Neural progenitor cell (in vitro differentiated cells): Measurements from ENCODE around the gene SLC26A4. TPM values are rescaled to one million over a fixed set of nuclear protein-coding genes. Genes with fewer than 3 reads are reported as not detected.

Experiments
- DNase-seq: peaks from one replicate; pipeline ENCODE4 v3.0.0-alpha.2; 2016; ENCODE audit warnings: low spot score
- H2AFZ ChIP-seq: fragments of 200-600 bp; sonication (generic); replicated peaks from 2 replicates; pipeline ENCODE4 v1.6.1; 2016; ENCODE audit warnings: antibody characterized with exemption
- H3F3A ChIP-seq: fragments of 200-600 bp; sonication (generic); 2 replicates; pipeline ENCODE4 v1.6.1; 2016; ENCODE audit warnings: antibody characterized with exemption, low read depth
- H3K27ac ChIP-seq: fragments of 200-600 bp; sonication (generic); 2 replicates; pipeline ENCODE4 v1.5.1; 2016; ENCODE audit warnings: mild to moderate bottlenecking
- H3K27me3 ChIP-seq: fragments of 200-600 bp; sonication (generic); 2 replicates; pipeline ENCODE4 v1.6.1; 2016; ENCODE audit warnings: mild to moderate bottlenecking, moderate library complexity
- H3K36me3 ChIP-seq: fragments of 200-600 bp; sonication (generic); 2 replicates; pipeline ENCODE4 v1.5.1; 2016
- H3K4me1 ChIP-seq: fragments of 200-600 bp; sonication (generic); 2 replicates; pipeline ENCODE4 v1.6.1; 2016; ENCODE audit warnings: mixed run types
- H3K4me2 ChIP-seq: fragments of 200-600 bp; sonication (generic); 2 replicates; pipeline ENCODE4 v1.6.1; 2016
- H3K4me3 ChIP-seq: fragments of 200-600 bp; sonication (generic); 2 replicates; pipeline ENCODE4 v1.5.1; 2016
- H3K79me2 ChIP-seq: fragments of 200-600 bp; sonication (generic); 2 replicates; pipeline ENCODE4 v1.6.1; 2016; ENCODE audit warnings: low read depth
- H3K9ac ChIP-seq: fragments of 200-600 bp; sonication (generic); 2 replicates; pipeline ENCODE4 v1.6.1; 2016
- H3K9me3 ChIP-seq: fragments of 200-600 bp; sonication (generic); 2 replicates; pipeline ENCODE4 v1.5.1; 2016; ENCODE audit warnings: low read depth
- H4K20me1 ChIP-seq: fragments of 200-600 bp; sonication (generic); 2 replicates; pipeline ENCODE4 v1.6.1; 2016; ENCODE audit warnings: low read depth
- H3K27ac Mint-ChIP-seq: 3 replicates; pipeline ENCODE4 v1.8.0; 2021; ENCODE audit warnings: mixed read lengths
- H3K27me3 Mint-ChIP-seq: 2 replicates; pipeline ENCODE4 v1.8.0; 2022; ENCODE audit warnings: low read depth, mild to moderate bottlenecking, inconsistent platforms, moderate library complexity, mixed read lengths; ENCODE audit not compliant: insufficient read depth
- H3K36me3 Mint-ChIP-seq: 3 replicates; pipeline ENCODE4 v1.8.0; 2021; ENCODE audit warnings: mixed read lengths
- H3K4me1 Mint-ChIP-seq: 3 replicates; pipeline ENCODE4 v1.8.0; 2021; ENCODE audit warnings: mixed read lengths
- H3K4me3 Mint-ChIP-seq: 3 replicates; pipeline ENCODE4 v1.8.0; 2021; ENCODE audit warnings: mild to moderate bottlenecking, moderate library complexity, mixed read lengths
- H3K9me3 Mint-ChIP-seq: 3 replicates; pipeline ENCODE4 v1.8.0; 2020; ENCODE audit warnings: mixed read lengths
- EZH2 ChIP-seq: fragments of 200-600 bp; sonication (generic); IDR thresholded peaks from 2 replicates; pipeline ENCODE4 v1.6.1; 2017; ENCODE audit warnings: antibody characterized with exemption, mild to moderate bottlenecking, moderate library complexity
- EZH2phosphoT487 ChIP-seq: fragments of 200-600 bp; sonication (generic); IDR thresholded peaks from 2 replicates; pipeline ENCODE4 v1.6.1; 2017; ENCODE audit warnings: antibody characterized with exemption
- total RNA-seq: library from RNA; depleted of rRNA; stranded (reverse); fragments of >200 nt; gene quantifications from 2 replicates; pipeline ENCODE4 v1.2.3, GENCODE V29; 2015; ENCODE audit warnings: low replicate concordance
- TF ChIP-seq, protein P1 (sequence below): fragments of 200-600 bp; sonication (generic); IDR thresholded peaks from 2 replicates; pipeline ENCODE4 v1.5.1; 2017; ENCODE audit warnings: antibody characterized with exemption, mild to moderate bottlenecking

SLC26A4 gene
- total RNA-seq, 1 donor from 2014 or later = 0.02 TPM

DNA sequence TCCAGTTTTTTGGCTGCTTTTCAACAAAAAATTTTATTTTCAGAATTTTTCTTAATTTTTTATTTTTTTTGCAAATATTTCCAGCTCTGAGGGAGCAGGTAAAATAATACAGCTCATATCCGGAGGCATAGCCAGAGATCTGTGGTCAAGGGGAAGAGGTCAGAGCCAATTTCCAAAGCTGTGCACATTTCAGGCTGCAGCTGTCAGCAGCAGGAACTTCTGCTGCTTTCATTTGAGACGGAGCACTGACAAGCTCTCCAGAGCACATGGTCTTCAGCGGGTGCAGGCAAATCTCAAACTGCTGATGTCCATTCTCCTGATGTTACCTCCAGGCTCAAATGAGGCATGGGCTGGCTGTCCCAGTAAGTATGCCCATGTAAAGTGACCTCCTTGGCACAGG lies 31.1 kb downstream of the SLC26A4 start:
- no peak overlapping the region for H3K27ac ChIP-seq
- Mint-ChIP-seq H3K4me3 (no peak overlapping the region), H3K4me1 (peaks cover 1% of the 10 kb centered on the region), H3K36me3 (no peaks in the 10 kb centered on the region), H3K9me3 (no peaks in the 10 kb centered on the region), H3K27ac (no peak overlapping the region), H3K27me3 (peaks cover 4% of the 10 kb centered on the region)
- no peaks in the 10 kb centered on the region for H3K36me3 ChIP-seq
- no peak overlapping the region for H3K9ac ChIP-seq
- no peak overlapping the region for H3K4me3 ChIP-seq
- peaks cover 5% of the 10 kb centered on the region for H3K4me1 ChIP-seq
- TF ChIP-seq, protein P1, sequence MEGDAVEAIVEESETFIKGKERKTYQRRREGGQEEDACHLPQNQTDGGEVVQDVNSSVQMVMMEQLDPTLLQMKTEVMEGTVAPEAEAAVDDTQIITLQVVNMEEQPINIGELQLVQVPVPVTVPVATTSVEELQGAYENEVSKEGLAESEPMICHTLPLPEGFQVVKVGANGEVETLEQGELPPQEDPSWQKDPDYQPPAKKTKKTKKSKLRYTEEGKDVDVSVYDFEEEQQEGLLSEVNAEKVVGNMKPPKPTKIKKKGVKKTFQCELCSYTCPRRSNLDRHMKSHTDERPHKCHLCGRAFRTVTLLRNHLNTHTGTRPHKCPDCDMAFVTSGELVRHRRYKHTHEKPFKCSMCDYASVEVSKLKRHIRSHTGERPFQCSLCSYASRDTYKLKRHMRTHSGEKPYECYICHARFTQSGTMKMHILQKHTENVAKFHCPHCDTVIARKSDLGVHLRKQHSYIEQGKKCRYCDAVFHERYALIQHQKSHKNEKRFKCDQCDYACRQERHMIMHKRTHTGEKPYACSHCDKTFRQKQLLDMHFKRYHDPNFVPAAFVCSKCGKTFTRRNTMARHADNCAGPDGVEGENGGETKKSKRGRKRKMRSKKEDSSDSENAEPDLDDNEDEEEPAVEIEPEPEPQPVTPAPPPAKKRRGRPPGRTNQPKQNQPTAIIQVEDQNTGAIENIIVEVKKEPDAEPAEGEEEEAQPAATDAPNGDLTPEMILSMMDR = no peak
- TF ChIP-seq EZH2phosphoT487 (no peak), EZH2 (no peak)
- H2AFZ ChIP-seq = no peak overlapping the region
- no peaks in the 10 kb centered on the region for H3K27me3 ChIP-seq
- H3F3A ChIP-seq = no peaks in the 10 kb centered on the region
- H3K9me3 ChIP-seq = no peaks in the 10 kb centered on the region
- H3K4me2 ChIP-seq = no peak overlapping the region
- H3K79me2 ChIP-seq = no peaks in the 10 kb centered on the region
- H4K20me1 ChIP-seq = no peaks in the 10 kb centered on the region
- DNase-seq = no peak

DNA sequence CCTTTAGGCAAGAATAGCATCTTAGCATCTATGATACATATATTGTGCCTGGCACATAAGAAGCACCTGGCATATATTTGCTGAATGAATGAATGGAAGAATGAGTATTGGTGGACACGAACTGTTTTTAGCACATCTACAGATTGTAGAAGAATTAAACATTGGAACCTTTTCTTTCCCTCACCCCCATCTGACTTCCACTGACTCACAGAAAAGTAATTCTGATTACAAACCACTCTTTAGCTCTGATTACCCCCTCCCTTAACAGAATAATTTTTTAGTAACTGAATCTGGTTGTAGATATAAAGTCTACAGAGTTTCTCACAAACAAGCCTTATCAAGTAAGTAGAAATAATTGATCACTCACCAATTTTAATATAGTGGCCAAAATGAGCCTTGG lies 31.9 kb downstream of the SLC26A4 start:
- TF ChIP-seq, protein P1 = no peak
- TF ChIP-seq EZH2phosphoT487 (no peak), EZH2 (no peak)
- Histone ChIP-seq H2AFZ (no peak overlapping the region), H3K4me3 (no peak overlapping the region), H3K4me2 (no peak overlapping the region), H3K36me3 (no peaks in the 10 kb centered on the region), H3F3A (no peaks in the 10 kb centered on the region), H3K9ac (no peak overlapping the region), H3K27ac (no peak overlapping the region), H3K27me3 (no peaks in the 10 kb centered on the region), H3K4me1 (peaks cover 5% of the 10 kb centered on the region), H4K20me1 (no peaks in the 10 kb centered on the region), H3K79me2 (no peaks in the 10 kb centered on the region), H3K9me3 (no peaks in the 10 kb centered on the region)
- peaks cover 4% of the 10 kb centered on the region for H3K27me3 Mint-ChIP-seq
- no peak overlapping the region for H3K27ac Mint-ChIP-seq
- no peaks in the 10 kb centered on the region for H3K36me3 Mint-ChIP-seq
- H3K4me3 Mint-ChIP-seq = no peak overlapping the region
- no peaks in the 10 kb centered on the region for H3K9me3 Mint-ChIP-seq
- H3K4me1 Mint-ChIP-seq = peaks cover 9% of the 10 kb centered on the region
- DNase-seq = no peak

DNA sequence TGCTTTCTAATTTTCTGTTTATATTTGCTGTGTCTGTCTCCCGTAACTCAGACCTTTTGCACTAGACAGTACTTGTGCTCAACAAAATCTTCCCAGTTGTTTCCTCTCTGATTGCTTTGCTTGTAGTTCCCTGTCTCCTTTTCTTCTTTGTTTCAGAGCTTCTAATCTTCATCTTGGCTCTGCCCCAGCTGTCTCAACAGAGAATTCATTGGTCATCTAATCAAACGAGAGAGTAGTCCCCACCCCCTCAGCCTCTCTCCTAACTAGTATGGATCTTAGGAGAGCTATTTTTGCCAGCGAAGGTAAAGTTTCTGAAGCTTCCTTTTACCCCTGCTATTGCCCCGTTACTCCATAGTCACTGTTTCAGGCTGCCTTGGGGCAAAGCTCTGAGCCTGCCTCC lies 32.8 kb downstream of the SLC26A4 start:
- TF ChIP-seq EZH2 (no peak), EZH2phosphoT487 (no peak)
- TF ChIP-seq, protein P1 = no peak
- no peak overlapping the region for H3K27ac ChIP-seq
- H3K27me3 Mint-ChIP-seq = peaks cover 4% of the 10 kb centered on the region

More for the DNA sequence above, 32.8 kb downstream of the SLC26A4 start:
- Histone ChIP-seq H3F3A (no peaks in the 10 kb centered on the region), H3K4me1 (peaks cover 5% of the 10 kb centered on the region), H3K9ac (no peak overlapping the region), H3K27me3 (no peaks in the 10 kb centered on the region), H3K4me3 (no peak overlapping the region), H3K36me3 (no peaks in the 10 kb centered on the region), H4K20me1 (no peaks in the 10 kb centered on the region), H3K9me3 (no peaks in the 10 kb centered on the region), H2AFZ (peak overlapping the region; percentile 77), H3K79me2 (no peaks in the 10 kb centered on the region), H3K4me2 (no peak overlapping the region)
- Mint-ChIP-seq H3K4me3 (no peak overlapping the region), H3K9me3 (no peaks in the 10 kb centered on the region), H3K27ac (no peak overlapping the region), H3K4me1 (peaks cover 14% of the 10 kb centered on the region), H3K36me3 (no peaks in the 10 kb centered on the region)
- DNase-seq = no peak
